Measurements from ENCODE around the gene ETNK1. TPM values are rescaled to one million over a fixed set of nuclear protein-coding genes. Genes with fewer than 3 reads are reported as not detected.

ETNK1 gene
- polyA plus RNA-seq, 1 of the 3 experiments (the other 2 are of a cell fraction), result 7.9 TPM

GRCh38 chr12:22576473-22576872, 48.5 kb upstream of the ETNK1 start:
- Histone ChIP-seq H3K27ac (ENCODE audit: low read depth in 2 of 2, low read length in 1 of 2) (no peak overlapping the region), H3K4me3 (ENCODE audit: low read depth in 2 of 2, low read length in 1 of 2) (no peak overlapping the region), H3F3A (replicated peaks; ENCODE audit: insufficient read depth) (no peaks in the 10 kb centered on the region), H3K9me3 (no peaks in the 10 kb centered on the region), H3K4me2 (no peak overlapping the region), H3K9me2 (no peaks in the 10 kb centered on the region), H4K20me1 (ENCODE audit: insufficient read depth) (no peaks in the 10 kb centered on the region), H3K4me1 (ENCODE audit: control insufficient read depth in 1 of 2, insufficient read depth in 2 of 2, low read depth in 1 of 2, low read length in 1 of 2) (no peaks in the 10 kb centered on the region), H3K36me3 (replicated peaks in 1 of 2; ENCODE audit: control insufficient read depth in 1 of 2, insufficient read depth in 2 of 2, low read length in 1 of 2) (no peaks in the 10 kb centered on the region), H3K79me2 (ENCODE audit: insufficient read depth) (no peaks in the 10 kb centered on the region), H2AFZ (ENCODE audit: low read depth) (no peak overlapping the region), H3K27me3 (ENCODE audit: insufficient read depth) (no peaks in the 10 kb centered on the region), H3K9ac (no peak overlapping the region)
- ChIA-PET POLR2A (no interaction called here), CTCF (interaction anchor here (0.8 kb wide), 1 partner anchor 117 kb away, joined by 4 read pairs; no protein-coding TSS in a partner anchor)
- no peak for TF ChIP-seq USF1 (IDR thresholded peaks at IDR 0.05; ENCODE audit: borderline replicate concordance, low read depth)
- no peak for TF ChIP-seq ELF1 (IDR thresholded peaks at IDR 0.05)
- no peak for TF ChIP-seq EZH2phosphoT487 (IDR thresholded peaks at IDR 0.05; ENCODE audit: borderline replicate concordance, low read depth)
- TF ChIP-seq, protein P1, sequence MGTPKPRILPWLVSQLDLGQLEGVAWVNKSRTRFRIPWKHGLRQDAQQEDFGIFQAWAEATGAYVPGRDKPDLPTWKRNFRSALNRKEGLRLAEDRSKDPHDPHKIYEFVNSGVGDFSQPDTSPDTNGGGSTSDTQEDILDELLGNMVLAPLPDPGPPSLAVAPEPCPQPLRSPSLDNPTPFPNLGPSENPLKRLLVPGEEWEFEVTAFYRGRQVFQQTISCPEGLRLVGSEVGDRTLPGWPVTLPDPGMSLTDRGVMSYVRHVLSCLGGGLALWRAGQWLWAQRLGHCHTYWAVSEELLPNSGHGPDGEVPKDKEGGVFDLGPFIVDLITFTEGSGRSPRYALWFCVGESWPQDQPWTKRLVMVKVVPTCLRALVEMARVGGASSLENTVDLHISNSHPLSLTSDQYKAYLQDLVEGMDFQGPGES (IDR thresholded peaks at IDR 0.05; ENCODE audit: low read depth, low read length), result no peak
- TF ChIP-seq FOSL2 (IDR thresholded peaks at IDR 0.05; ENCODE audit: borderline replicate concordance, low read depth), result no peak
- TF ChIP-seq FOXM1 (IDR thresholded peaks at IDR 0.05; ENCODE audit: low read depth), result no peak
- TF ChIP-seq FOXJ3 (CRISPR knock-in tag; IDR thresholded peaks at IDR 0.05), result no peak
- TF ChIP-seq TCF12 (IDR thresholded peaks at IDR 0.05), result no peak
- no peak for DNase-seq
- WGBS (ENCODE audit: low lambda C conversion rate), result 64% methylated on average over 2 of the region's 2 CpGs

DNA sequence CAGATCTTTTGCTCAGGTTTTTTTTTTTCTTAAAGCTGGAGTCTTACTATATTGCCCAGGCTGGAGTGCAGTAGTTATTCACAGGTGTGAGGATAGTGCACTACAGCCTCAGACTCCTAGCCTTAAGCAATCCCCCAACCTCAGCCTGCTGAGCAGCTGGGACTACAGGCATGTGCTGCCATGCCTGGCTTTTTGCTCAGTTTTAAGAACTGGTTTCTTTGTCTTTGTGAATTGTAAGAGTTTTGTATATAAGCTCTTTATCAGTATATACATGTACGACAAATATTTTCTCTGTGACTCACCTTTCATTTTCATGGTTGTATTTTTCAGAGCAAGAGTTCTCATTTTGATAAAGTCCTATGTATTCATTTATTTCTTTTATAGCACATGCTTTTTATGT, 47.3 kb upstream of the ETNK1 start:
- Histone ChIP-seq H3K9ac (no peak overlapping the region), H3K27me3 (ENCODE audit: insufficient read depth) (no peaks in the 10 kb centered on the region), H3K4me1 (ENCODE audit: control insufficient read depth in 1 of 2, insufficient read depth in 2 of 2, low read depth in 1 of 2, low read length in 1 of 2) (no peaks in the 10 kb centered on the region), H3K4me2 (no peak overlapping the region), H3K27ac (ENCODE audit: low read depth in 2 of 2, low read length in 1 of 2) (no peak overlapping the region), H3K79me2 (ENCODE audit: insufficient read depth) (no peaks in the 10 kb centered on the region), H3K9me3 (no peaks in the 10 kb centered on the region), H3K36me3 (replicated peaks in 1 of 2; ENCODE audit: control insufficient read depth in 1 of 2, insufficient read depth in 2 of 2, low read length in 1 of 2) (no peaks in the 10 kb centered on the region), H2AFZ (ENCODE audit: low read depth) (no peak overlapping the region), H3K9me2 (no peaks in the 10 kb centered on the region), H3K4me3 (ENCODE audit: low read depth in 2 of 2, low read length in 1 of 2) (no peak overlapping the region), H4K20me1 (ENCODE audit: insufficient read depth) (no peaks in the 10 kb centered on the region), H3F3A (replicated peaks; ENCODE audit: insufficient read depth) (no peaks in the 10 kb centered on the region)
- TF ChIP-seq YY1 (IDR thresholded peaks at IDR 0.05; ENCODE audit: low read depth), result no peak
- TF ChIP-seq RCOR1 (IDR thresholded peaks at IDR 0.05; ENCODE audit: low read length), result no peak
- TF ChIP-seq, protein P2, sequence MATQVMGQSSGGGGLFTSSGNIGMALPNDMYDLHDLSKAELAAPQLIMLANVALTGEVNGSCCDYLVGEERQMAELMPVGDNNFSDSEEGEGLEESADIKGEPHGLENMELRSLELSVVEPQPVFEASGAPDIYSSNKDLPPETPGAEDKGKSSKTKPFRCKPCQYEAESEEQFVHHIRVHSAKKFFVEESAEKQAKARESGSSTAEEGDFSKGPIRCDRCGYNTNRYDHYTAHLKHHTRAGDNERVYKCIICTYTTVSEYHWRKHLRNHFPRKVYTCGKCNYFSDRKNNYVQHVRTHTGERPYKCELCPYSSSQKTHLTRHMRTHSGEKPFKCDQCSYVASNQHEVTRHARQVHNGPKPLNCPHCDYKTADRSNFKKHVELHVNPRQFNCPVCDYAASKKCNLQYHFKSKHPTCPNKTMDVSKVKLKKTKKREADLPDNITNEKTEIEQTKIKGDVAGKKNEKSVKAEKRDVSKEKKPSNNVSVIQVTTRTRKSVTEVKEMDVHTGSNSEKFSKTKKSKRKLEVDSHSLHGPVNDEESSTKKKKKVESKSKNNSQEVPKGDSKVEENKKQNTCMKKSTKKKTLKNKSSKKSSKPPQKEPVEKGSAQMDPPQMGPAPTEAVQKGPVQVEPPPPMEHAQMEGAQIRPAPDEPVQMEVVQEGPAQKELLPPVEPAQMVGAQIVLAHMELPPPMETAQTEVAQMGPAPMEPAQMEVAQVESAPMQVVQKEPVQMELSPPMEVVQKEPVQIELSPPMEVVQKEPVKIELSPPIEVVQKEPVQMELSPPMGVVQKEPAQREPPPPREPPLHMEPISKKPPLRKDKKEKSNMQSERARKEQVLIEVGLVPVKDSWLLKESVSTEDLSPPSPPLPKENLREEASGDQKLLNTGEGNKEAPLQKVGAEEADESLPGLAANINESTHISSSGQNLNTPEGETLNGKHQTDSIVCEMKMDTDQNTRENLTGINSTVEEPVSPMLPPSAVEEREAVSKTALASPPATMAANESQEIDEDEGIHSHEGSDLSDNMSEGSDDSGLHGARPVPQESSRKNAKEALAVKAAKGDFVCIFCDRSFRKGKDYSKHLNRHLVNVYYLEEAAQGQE (IDR thresholded peaks at IDR 0.05; ENCODE audit: low read depth, low read length), result no peak
- TF ChIP-seq TAF1 (IDR thresholded peaks at IDR 0.05; ENCODE audit: borderline replicate concordance, low read depth, low read length), result no peak
- TF ChIP-seq POLR2AphosphoS5 (IDR thresholded peaks at IDR 0.05; ENCODE audit: low read depth, low read length), result no peak
- TF ChIP-seq FOXJ3 (CRISPR knock-in tag; IDR thresholded peaks at IDR 0.05), result no peak
- no peak for TF ChIP-seq TCF12 (IDR thresholded peaks at IDR 0.05)
- no peak for TF ChIP-seq NFIC (IDR thresholded peaks at IDR 0.05; ENCODE audit: borderline replicate concordance)
- no peak for TF ChIP-seq CTCF (IDR thresholded peaks at IDR 0.05)
- no peak for TF ChIP-seq ELF1 (IDR thresholded peaks at IDR 0.05)
- POLR2A ChIA-PET, result no interaction called here
- CTCF ChIA-PET, result interaction anchor here (0.6 kb wide), 1 partner anchor 119 kb away, joined by 3 read pairs; no protein-coding TSS in a partner anchor
- DNase-seq, result no peak
- 89% methylated on average over 1 of the region's 1 CpG for WGBS (ENCODE audit: low lambda C conversion rate)

Data from SK-N-SH (cell line).